ENCODE data around the gene FAM200B. TPM values are rescaled to one million over a fixed set of nuclear protein-coding genes. Genes with fewer than 3 reads are reported as not detected.

The FAM200B gene
- total and polyA plus RNA-seq, 2 experiments from 2014 or later: 34.4 to 88.0 TPM

GRCh38 chr4:15658136-15658770, 23.4 kb upstream of the FAM200B start (continued):
- no peak for TF ChIP-seq ZNF462 (CRISPR knock-in tag; IDR thresholded peaks at IDR 0.05)
- no peak for TF ChIP-seq CREB1 (CRISPR knock-in tag; IDR thresholded peaks at IDR 0.05; ENCODE audit: low read depth)
- no peak for TF ChIP-seq EZH2phosphoT487 (IDR thresholded peaks at IDR 0.05; ENCODE audit: unreplicated experiment)
- TF ChIP-seq REST (IDR thresholded peaks at IDR 0.05; ENCODE audit: unreplicated experiment): no peak
- no peak for TF ChIP-seq EZH2 (IDR thresholded peaks at IDR 0.05; ENCODE audit: low read depth, unreplicated experiment)
- TF ChIP-seq STAT1 (IDR thresholded peaks at IDR 0.05; ENCODE audit: unreplicated experiment): no peak

All from GM23338 (cell line).